ENCODE results near the gene TBXAS1. TPM values are rescaled to one million over a fixed set of nuclear protein-coding genes. Genes with fewer than 3 reads are reported as not detected.

TBXAS1 gene
- total RNA-seq, 1 experiment from 2014 or later, result 2.2 TPM

DNA sequence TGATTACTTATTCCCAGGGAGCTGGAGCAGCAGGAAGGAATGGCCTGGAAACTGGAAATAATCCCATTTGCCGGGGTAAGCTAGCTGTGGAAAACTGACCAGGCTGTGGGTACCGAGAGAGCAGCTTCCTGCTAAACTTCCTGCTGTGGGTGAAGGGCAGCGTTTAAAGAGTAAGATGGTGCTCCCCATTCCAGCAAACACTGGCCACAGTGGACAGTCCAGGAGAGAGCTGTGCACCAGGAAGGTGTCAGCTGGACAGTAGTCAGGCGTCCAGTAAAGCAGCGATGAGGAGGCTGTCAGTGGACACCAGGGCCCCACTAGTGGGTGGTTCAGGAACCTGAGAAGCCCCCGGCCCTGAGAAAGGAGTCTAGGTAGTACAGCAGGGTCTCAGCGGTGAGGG, 55.4 kb downstream of the TBXAS1 start:
- POLR2A ChIA-PET (ENCODE audit: unreplicated experiment), result no interaction called here
- no peak overlapping the region for H3K27ac ChIP-seq
- no TSS peak for BruUV-seq (replicated peaks)

DNA sequence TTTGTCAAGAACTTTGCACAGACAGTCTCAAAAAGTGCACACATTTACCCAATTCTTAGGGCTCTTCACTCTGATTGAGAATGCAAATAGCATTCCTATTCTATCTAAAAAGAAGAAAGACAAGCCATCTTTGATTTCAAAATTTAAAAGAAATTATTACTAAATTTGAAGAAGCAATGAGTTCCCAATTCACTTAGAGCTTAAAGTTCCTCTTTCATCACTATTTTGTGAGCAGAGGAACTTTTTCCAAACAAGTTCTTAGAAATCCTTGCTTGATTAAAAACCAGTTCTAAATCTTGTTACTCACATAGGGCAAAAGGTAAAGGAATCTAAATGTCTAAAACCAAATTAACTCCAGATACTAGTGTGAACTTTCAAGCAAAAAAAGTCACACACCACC, 56.4 kb downstream of the TBXAS1 start:
- no peak for TF ChIP-seq EZH2 (IDR thresholded peaks at IDR 0.05; ENCODE audit: low read depth)
- TF ChIP-seq, protein P1, sequence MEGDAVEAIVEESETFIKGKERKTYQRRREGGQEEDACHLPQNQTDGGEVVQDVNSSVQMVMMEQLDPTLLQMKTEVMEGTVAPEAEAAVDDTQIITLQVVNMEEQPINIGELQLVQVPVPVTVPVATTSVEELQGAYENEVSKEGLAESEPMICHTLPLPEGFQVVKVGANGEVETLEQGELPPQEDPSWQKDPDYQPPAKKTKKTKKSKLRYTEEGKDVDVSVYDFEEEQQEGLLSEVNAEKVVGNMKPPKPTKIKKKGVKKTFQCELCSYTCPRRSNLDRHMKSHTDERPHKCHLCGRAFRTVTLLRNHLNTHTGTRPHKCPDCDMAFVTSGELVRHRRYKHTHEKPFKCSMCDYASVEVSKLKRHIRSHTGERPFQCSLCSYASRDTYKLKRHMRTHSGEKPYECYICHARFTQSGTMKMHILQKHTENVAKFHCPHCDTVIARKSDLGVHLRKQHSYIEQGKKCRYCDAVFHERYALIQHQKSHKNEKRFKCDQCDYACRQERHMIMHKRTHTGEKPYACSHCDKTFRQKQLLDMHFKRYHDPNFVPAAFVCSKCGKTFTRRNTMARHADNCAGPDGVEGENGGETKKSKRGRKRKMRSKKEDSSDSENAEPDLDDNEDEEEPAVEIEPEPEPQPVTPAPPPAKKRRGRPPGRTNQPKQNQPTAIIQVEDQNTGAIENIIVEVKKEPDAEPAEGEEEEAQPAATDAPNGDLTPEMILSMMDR (conservative IDR thresholded peaks at IDR 0.05), result no peak
- Histone ChIP-seq H3F3A (ENCODE audit: insufficient read depth, low read depth) (no peaks in the 10 kb centered on the region), H3K4me2 (no peak overlapping the region), H2AFZ (no peak overlapping the region), H3K27me3 (ENCODE audit: insufficient read depth, low read depth) (no peaks in the 10 kb centered on the region), H3K4me1 (replicated peaks; ENCODE audit: insufficient read depth) (no peaks in the 10 kb centered on the region), H4K20me1 (ENCODE audit: insufficient read depth) (no peaks in the 10 kb centered on the region), H3K27ac (no peak overlapping the region), H3K36me3 (ENCODE audit: low read depth) (no peaks in the 10 kb centered on the region), H3K9me2 (ENCODE audit: insufficient read depth) (no peaks in the 10 kb centered on the region), H3K79me2 (ENCODE audit: low read depth) (no peaks in the 10 kb centered on the region), H3K4me3 (no peak overlapping the region), H3K9me3 (ENCODE audit: insufficient read depth, low read depth) (no peaks in the 10 kb centered on the region)
- no TSS peak for BruUV-seq (replicated peaks)
- POLR2A ChIA-PET (ENCODE audit: unreplicated experiment), result no interaction called here
- DNase-seq, result no peak
- intact Hi-C loops (cut with micrococcal nuclease; ENCODE audit: unreplicated experiment), result no loop called here
- CTCF ChIA-PET, result no interaction called here

More for the DNA sequence above, 55.4 kb downstream of the TBXAS1 start:
- Histone ChIP-seq H3K27me3 (ENCODE audit: insufficient read depth, low read depth) (no peaks in the 10 kb centered on the region), H2AFZ (no peak overlapping the region), H3K9me2 (ENCODE audit: insufficient read depth) (no peaks in the 10 kb centered on the region), H3K4me2 (no peak overlapping the region), H3K9me3 (ENCODE audit: insufficient read depth, low read depth) (no peaks in the 10 kb centered on the region), H3K4me3 (no peak overlapping the region), H3K36me3 (ENCODE audit: low read depth) (no peaks in the 10 kb centered on the region), H3K4me1 (replicated peaks; ENCODE audit: insufficient read depth) (no peaks in the 10 kb centered on the region), H3F3A (ENCODE audit: insufficient read depth, low read depth) (no peaks in the 10 kb centered on the region), H3K79me2 (ENCODE audit: low read depth) (no peaks in the 10 kb centered on the region), H4K20me1 (ENCODE audit: insufficient read depth) (no peaks in the 10 kb centered on the region)
- no peak for TF ChIP-seq EZH2 (IDR thresholded peaks at IDR 0.05; ENCODE audit: low read depth)
- TF ChIP-seq, protein P1 (conservative IDR thresholded peaks at IDR 0.05), result no peak
- DNase-seq, result no peak
- CTCF ChIA-PET, result no interaction called here
- intact Hi-C loops (cut with micrococcal nuclease; ENCODE audit: unreplicated experiment), result no loop called here

DNA sequence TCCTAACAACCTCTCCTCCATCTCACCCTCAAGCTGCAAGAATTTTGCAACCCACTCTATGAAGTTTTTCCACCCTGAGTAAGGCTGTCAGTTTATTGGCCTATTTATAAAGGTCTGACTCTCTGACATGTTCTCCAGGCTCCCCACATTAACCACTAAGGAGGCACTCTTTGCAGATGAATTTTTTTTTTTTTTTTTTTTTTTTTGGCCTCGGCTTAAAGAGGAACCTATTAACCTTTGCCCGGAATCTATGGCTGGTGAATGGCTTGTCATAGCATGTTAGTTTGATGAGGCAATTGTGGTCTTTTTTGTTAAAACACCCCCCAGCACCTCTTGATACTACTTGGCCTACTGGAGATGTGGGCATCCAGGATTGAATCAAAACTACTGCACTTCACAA, 57.1 kb downstream of the TBXAS1 start:
- intact Hi-C loops (cut with micrococcal nuclease; ENCODE audit: unreplicated experiment), result no loop called here
- Histone ChIP-seq H3K9me2 (ENCODE audit: insufficient read depth) (no peaks in the 10 kb centered on the region), H3K4me3 (no peak overlapping the region), H3K27me3 (ENCODE audit: insufficient read depth, low read depth) (no peaks in the 10 kb centered on the region), H3K9me3 (ENCODE audit: insufficient read depth, low read depth) (no peaks in the 10 kb centered on the region), H3K4me1 (replicated peaks; ENCODE audit: insufficient read depth) (no peaks in the 10 kb centered on the region), H3K79me2 (ENCODE audit: low read depth) (no peaks in the 10 kb centered on the region), H3K36me3 (ENCODE audit: low read depth) (no peaks in the 10 kb centered on the region), H2AFZ (no peak overlapping the region), H3K27ac (no peak overlapping the region), H3K4me2 (no peak overlapping the region), H4K20me1 (ENCODE audit: insufficient read depth) (no peaks in the 10 kb centered on the region), H3F3A (ENCODE audit: insufficient read depth, low read depth) (no peaks in the 10 kb centered on the region)
- DNase-seq, result no peak
- BruUV-seq (replicated peaks), result no TSS peak
- POLR2A ChIA-PET (ENCODE audit: unreplicated experiment), result no interaction called here
- TF ChIP-seq, protein P1 (conservative IDR thresholded peaks at IDR 0.05), result no peak
- no peak for TF ChIP-seq EZH2 (IDR thresholded peaks at IDR 0.05; ENCODE audit: low read depth)
- CTCF ChIA-PET, result no interaction called here
